K562 (cell line): ENCODE data around the gene SPDYE1. TPM values are rescaled to one million over a fixed set of nuclear protein-coding genes. Genes with fewer than 3 reads are reported as not detected.
"Not testable (repeated sequence)": the region's sequence is repeated elsewhere in the genome, so short reads cannot be mapped to it uniquely, and the experiment has no call there.

Experiments used
- ATAC-seq: fragments of 200-7000 bp; cut with Tn5 transposase; 3 replicates; pipeline ENCODE4 v1.9.1; 2020; ENCODE audit warnings: moderate library complexity
- BruUV-seq: library from RNA; stranded (reverse); fragments of 400-500 nt; replicated peaks from 2 replicates; lab custom pipeline; 2021; lab: Mats Ljungman, UMichigan
- CTCF ChIA-PET: fragments of 300-600 bp; formaldehyde crosslinking; extraction: SDS; loops from one replicate; lab custom pipeline; 2021; ENCODE audit warnings: low intra/inter-chr PET ratio; lab: Yijun Ruan, JAX
- POLR2A ChIA-PET: fragments of 300-600, 350-650 bp; sonication (Branson Sonifier 250); formaldehyde crosslinking; extraction: SDS; loops from one replicate; lab custom pipeline; 2021; ENCODE audit warnings: antibody characterized with exemption, inconsistent platforms; lab: Yijun Ruan, JAX
- DNase-seq, 4 experiments: peaks; one replicate each; pipeline versions ENCODE4 v3.0.0 to v3.0.0-alpha.2; 2011 to 2018; ENCODE audit warnings: low spot score in 3 of 4, mixed read lengths in 3 of 4; ENCODE audit errors: extremely low read depth in 1 of 4
- FAIRE-seq: peaks from 2 replicates; lab custom pipeline; 2011; peaks lifted over from hg19 to GRCh38; lab: Jason Lieb, UNC
- H2AFZ ChIP-seq: 2 replicates; pipeline ENCODE4 v1.6.0; 2011; ENCODE audit warnings: low read depth, low read length, control low read depth, inconsistent platforms
- H3K27ac ChIP-seq: fragments of 200-600 bp; 3 replicates; pipeline ENCODE4 v1.8.0; 2011; ENCODE audit warnings: low read depth, mild to moderate bottlenecking, control low read depth, inconsistent platforms, low read length, moderate library complexity, mixed read lengths; ENCODE audit errors: extremely low read depth
- H3K27me3 ChIP-seq, 2 experiments: fragments of 300-600 bp in 1 of 2; 2 replicates in 1 of 2; 3 replicates in 1 of 2; pipeline versions ENCODE4 v1.6.0 to v1.8.0; 2011; ENCODE audit warnings: inconsistent platforms in 2 of 2, low read length in 2 of 2, mild to moderate bottlenecking in 1 of 2, mixed read lengths in 1 of 2, moderate library complexity in 1 of 2; ENCODE audit not compliant: control insufficient read depth in 2 of 2, insufficient read depth in 2 of 2
- H3K36me3 ChIP-seq: fragments of 300-600 bp; 3 replicates; pipeline ENCODE4 v1.8.0; 2011; ENCODE audit warnings: mild to moderate bottlenecking, low read length, inconsistent platforms; ENCODE audit not compliant: control insufficient read depth, insufficient read depth
- H3K4me1 ChIP-seq, 2 experiments: fragments of 200-600 bp in 1 of 2; replicated peaks in 1 of 2; 2 replicates in 1 of 2; 3 replicates in 1 of 2; pipeline versions ENCODE4 v1.5.1 to v1.8.0; 2011; ENCODE audit warnings: inconsistent platforms in 2 of 2, low read length in 2 of 2, mild to moderate bottlenecking in 1 of 2, mixed read lengths in 1 of 2, moderate library complexity in 1 of 2; ENCODE audit not compliant: control insufficient read depth in 2 of 2, insufficient read depth in 2 of 2
- H3K4me2 ChIP-seq: 2 replicates; pipeline ENCODE4 v1.6.1; 2011; ENCODE audit warnings: low read length, control low read depth, inconsistent platforms, mixed read lengths; ENCODE audit not compliant: insufficient read depth
- H3K4me3 ChIP-seq: fragments of 200-600 bp; sonication (generic), shearing (Covaris generic); 2 replicates; pipeline ENCODE4 v1.5.1; 2016; ENCODE audit warnings: control low read depth, inconsistent platforms
- H3K79me2 ChIP-seq: fragments of 200-600 bp; 3 replicates; pipeline ENCODE4 v1.8.0; 2011; ENCODE audit warnings: low read length, inconsistent platforms; ENCODE audit not compliant: control insufficient read depth, insufficient read depth
- H3K9ac ChIP-seq, 2 experiments: 2 replicates each; pipeline versions ENCODE4 v1.6.0 to v1.6.1; 2011; ENCODE audit warnings: low read depth in 2 of 2, low read length in 2 of 2, control low read depth in 1 of 2, inconsistent platforms in 1 of 2, mild to moderate bottlenecking in 1 of 2, mixed read lengths in 1 of 2; ENCODE audit not compliant: insufficient read depth in 1 of 2
- H3K9me1 ChIP-seq: one replicate; pipeline ENCODE4 v1.6.0; 2011; ENCODE audit warnings: inconsistent platforms, mild to moderate bottlenecking, low read length, moderate library complexity; ENCODE audit not compliant: control insufficient read depth, insufficient read depth
- H3K9me3 ChIP-seq: replicated peaks from 2 replicates; pipeline ENCODE4 v1.5.1; 2011; ENCODE audit warnings: low read depth, low read length, inconsistent platforms; ENCODE audit not compliant: control insufficient read depth, insufficient read depth
- H4K20me1 ChIP-seq: replicated peaks from 2 replicates; pipeline ENCODE4 v1.6.1; 2011; ENCODE audit warnings: low read length, inconsistent platforms, mixed read lengths; ENCODE audit not compliant: control insufficient read depth, insufficient read depth
- CCNT2 ChIP-seq: IDR thresholded peaks from 2 replicates; pipeline ENCODE4 v1.6.1; 2011; ENCODE audit warnings: borderline replicate concordance, low read depth, mild to moderate bottlenecking, moderate library complexity, mixed read lengths, low read length; ENCODE audit not compliant: insufficient read length; ENCODE audit errors: extremely low read depth
- CXXC5 ChIP-seq: fragments of 250-450 bp; sonication (Bioruptor Pico); IDR thresholded peaks from 2 replicates; pipeline ENCODE4 v1.8.0; 2022; ENCODE audit warnings: inconsistent platforms, mild to moderate bottlenecking, moderate library complexity
- FIP1L1 ChIP-seq: fragments of 200-400 bp; formaldehyde crosslinking; IDR thresholded peaks from 2 replicates; pipeline ENCODE4 v1.6.1; 2018; ENCODE audit warnings: mild to moderate bottlenecking, low read depth, low read length; ENCODE audit not compliant: poor library complexity, severe bottlenecking
- MTA3 ChIP-seq: fragments of 450-650 bp; formaldehyde crosslinking; IDR thresholded peaks from 2 replicates; pipeline ENCODE4 v1.6.1; 2017; ENCODE audit warnings: mild to moderate bottlenecking, borderline replicate concordance
- PHF8 ChIP-seq: fragments of 200-600 bp; sonication (generic); IDR thresholded peaks from 2 replicates; pipeline ENCODE4 v1.6.1; 2012; ENCODE audit warnings: mixed run types, mild to moderate bottlenecking, inconsistent platforms, low read length, moderate library complexity, borderline replicate concordance
- SAFB ChIP-seq: fragments of 200-400 bp; formaldehyde crosslinking; IDR thresholded peaks from 2 replicates; pipeline ENCODE4 v1.6.1; 2017; ENCODE audit warnings: low read depth, low read length, borderline replicate concordance
- TAF7 ChIP-seq: fragments of 450-650 bp; IDR thresholded peaks from 2 replicates; pipeline ENCODE4 v1.6.1; 2016; ENCODE audit warnings: missing genetic modification characterization, missing compliant biosample characterization
- ZFX ChIP-seq: sonication (generic); formaldehyde crosslinking; IDR thresholded peaks from 2 replicates; pipeline ENCODE4 v1.8.0; 2022; ENCODE audit warnings: mild to moderate bottlenecking, missing genetic modification reagents, moderate library complexity
- WGBS: fragments of 100-300 bp; shearing (Covaris generic); methylation state at CpG from one replicate; pipeline ENCODE4 v1.1.6; 2016; ENCODE audit warnings: low coverage, mixed read lengths; ENCODE audit not compliant: insufficient coverage; ENCODE audit errors: missing lambda C conversion rate; 5-methylcytosine and 5-hydroxymethylcytosine counted together
- in situ Hi-C: fragments of 300-500 bp; cut with MboI; formaldehyde crosslinking; loops from 4 replicates; pipeline ENCODE4 v1.15.0; 2018; ENCODE audit warnings: inconsistent platforms, mixed read lengths
- intact Hi-C: fragments of 100-400 bp; cut with micrococcal nuclease; formaldehyde crosslinking; loops from 2 replicates; pipeline ENCODE4 v1.14.2; 2022
- polyA plus RNA-seq, 8 experiments: library from polyadenylated mRNA; depleted of rRNA in 4 of 8; stranded (reverse) in 5 of 8; unstranded in 3 of 8; fragments of >200 nt; fragmentation: Nextera tagmentation in 2 of 8; fragmentation: Illumina TruSeq in 1 of 8; extraction: Ambion mirVana in 2 of 8; extraction: Trizol in 1 of 8; gene quantifications; 2 replicates each; pipeline versions ENCODE4 v1.2.1 to v1.2.3, GENCODE V29; 2011 to 2014; ENCODE audit warnings: inconsistent platforms in 1 of 8, missing spikeins in 1 of 8
- total RNA-seq, 7 experiments: library from RNA; depleted of rRNA in 6 of 7; stranded (reverse); fragments of >200 nt in 6 of 7; fragmentation: Illumina TruSeq in 2 of 7; extraction: Trizol in 2 of 7; gene quantifications; 2 replicates each; pipeline versions ENCODE4 v1.2.1 to v1.2.3, GENCODE V29; 2011 to 2021; ENCODE audit warnings: low replicate concordance in 1 of 7
- TF ChIP-seq, protein P1 (sequence below), 2 experiments: fragments of 450-650 bp in 1 of 2; IDR thresholded peaks; 2 replicates each; pipeline ENCODE4 v1.6.1; 2011 to 2017; ENCODE audit warnings: low read depth in 2 of 2, antibody characterized with exemption in 1 of 2, borderline replicate concordance in 1 of 2, low read length in 1 of 2, mild to moderate bottlenecking in 1 of 2, mixed read lengths in 1 of 2; ENCODE audit not compliant: control insufficient read depth in 1 of 2

SPDYE1 gene
- total and polyA plus RNA-seq, 9 of the 15 experiments (the other 6 are each of a cell fraction or from before 2014, with no cell fraction given) = 0.04 to 0.10 TPM; not detected in 7

DNA sequence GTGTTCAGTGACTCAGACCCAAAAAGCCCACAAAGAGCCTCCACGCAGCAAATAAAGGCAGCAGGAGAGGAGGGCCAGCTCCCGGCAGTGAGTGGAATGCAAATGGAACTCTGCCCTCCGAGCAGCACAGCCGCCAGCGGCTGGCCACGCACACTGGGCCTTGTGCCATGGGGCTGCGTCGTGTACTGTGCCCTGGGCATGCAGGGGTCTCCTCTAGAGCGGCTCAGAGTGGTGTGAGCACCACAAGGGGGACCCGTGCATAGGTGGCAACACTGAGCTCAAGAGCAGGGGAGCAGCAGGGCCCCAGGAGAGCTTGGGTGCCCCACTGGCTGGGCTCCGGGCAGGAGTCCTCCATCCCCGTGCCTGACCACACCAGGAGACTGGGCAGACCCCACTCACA lies 17.4 kb downstream of the SPDYE1 start:
- POLR2A ChIA-PET, in situ Hi-C loops, DNase-seq, intact Hi-C loops, ATAC-seq, H3K36me3 ChIP-seq, FAIRE-seq, H4K20me1 ChIP-seq, H3K4me3 ChIP-seq, BruUV-seq, CTCF ChIA-PET, H3K4me2 ChIP-seq, H3K4me1 ChIP-seq, H3K27ac ChIP-seq, H3K9ac ChIP-seq, H3K79me2 ChIP-seq, H3K27me3 ChIP-seq, H3K9me1 ChIP-seq, H2AFZ ChIP-seq, H3K9me3 ChIP-seq: not testable (repeated sequence)
- WGBS = 96% methylated on average over 5 of the region's 12 CpGs

DNA sequence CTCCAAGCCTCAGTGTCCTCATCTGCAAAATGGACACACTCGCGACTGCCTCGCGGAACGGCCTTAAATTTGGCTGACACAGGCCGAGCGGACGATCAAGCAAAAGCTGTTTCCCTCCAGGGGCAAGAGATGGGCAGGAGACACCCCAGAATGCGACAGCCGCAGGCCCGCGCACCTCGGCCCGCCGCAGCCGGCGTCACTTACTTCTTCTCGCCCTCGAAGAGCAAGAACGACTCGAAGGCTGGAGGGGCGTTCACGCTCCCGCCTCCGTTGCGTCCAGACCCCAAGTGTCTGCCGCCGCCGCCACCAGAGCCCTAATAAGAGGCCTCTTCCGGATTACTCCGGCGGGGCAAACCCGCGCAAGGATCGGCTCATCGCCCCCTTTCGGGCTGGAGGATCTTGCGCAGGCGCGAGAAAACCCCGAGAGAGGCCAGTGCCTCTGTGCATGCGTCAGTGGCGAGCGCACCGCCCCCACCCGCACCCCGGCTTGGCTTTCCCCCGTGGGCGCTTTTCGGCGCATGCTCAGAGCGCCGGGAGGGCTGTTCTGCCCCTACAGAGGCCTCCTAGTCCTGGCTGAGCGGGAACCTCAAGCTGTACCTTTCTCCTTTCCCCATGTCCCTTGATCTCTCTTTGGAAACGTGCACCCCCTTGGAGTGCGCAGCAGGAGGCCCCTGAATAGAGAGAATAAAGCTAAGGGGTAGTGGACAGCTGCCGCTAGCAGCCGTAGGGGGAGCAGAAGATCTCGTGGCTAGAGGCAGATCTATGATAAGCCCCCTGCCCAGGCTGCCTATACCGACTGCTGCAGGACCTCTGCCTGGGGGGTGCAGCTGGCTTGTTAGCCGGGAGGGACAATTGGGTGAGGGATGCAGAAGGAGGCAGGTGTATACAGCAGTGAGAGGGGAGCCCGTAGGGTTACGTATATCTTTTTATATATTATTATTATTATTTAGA lies 21.4 kb downstream of the SPDYE1 start:
- in situ Hi-C loops, BruUV-seq, FAIRE-seq, intact Hi-C loops, H4K20me1 ChIP-seq, H3K27me3 ChIP-seq, H3K36me3 ChIP-seq, H3K79me2 ChIP-seq, H3K9me1 ChIP-seq, H3K9me3 ChIP-seq, H3K4me1 ChIP-seq: not testable (repeated sequence)
- peak; percentile 95 to 98 (median 96) for DNase-seq
- Histone ChIP-seq H3K27ac (peak overlapping the region; percentile 76), H3K4me2 (peak overlapping the region; percentile 84), H3K4me3 (peak overlapping the region; percentile 88), H3K9ac (peak overlapping the region; percentile 81 to 96), H2AFZ (peak overlapping the region; percentile 91)
- ChIA-PET POLR2A (interaction anchor here (0.6 to 0.7 kb wide), 2 partner anchors 69 to 281 kb away, joined by 3 to 4 read pairs; no protein-coding TSS in a partner anchor), CTCF (interaction anchor here (1.1 kb wide), 1 partner anchor 53 kb away, joined by 3 read pairs; no protein-coding TSS in a partner anchor)
- 1% methylated on average over 54 of the region's 63 CpGs for WGBS
- peak; percentile 98 for ATAC-seq
- peak; percentile 71; the same call in 1 of the 2 replicates for TF ChIP-seq MTA3
- TF ChIP-seq, protein P1, sequence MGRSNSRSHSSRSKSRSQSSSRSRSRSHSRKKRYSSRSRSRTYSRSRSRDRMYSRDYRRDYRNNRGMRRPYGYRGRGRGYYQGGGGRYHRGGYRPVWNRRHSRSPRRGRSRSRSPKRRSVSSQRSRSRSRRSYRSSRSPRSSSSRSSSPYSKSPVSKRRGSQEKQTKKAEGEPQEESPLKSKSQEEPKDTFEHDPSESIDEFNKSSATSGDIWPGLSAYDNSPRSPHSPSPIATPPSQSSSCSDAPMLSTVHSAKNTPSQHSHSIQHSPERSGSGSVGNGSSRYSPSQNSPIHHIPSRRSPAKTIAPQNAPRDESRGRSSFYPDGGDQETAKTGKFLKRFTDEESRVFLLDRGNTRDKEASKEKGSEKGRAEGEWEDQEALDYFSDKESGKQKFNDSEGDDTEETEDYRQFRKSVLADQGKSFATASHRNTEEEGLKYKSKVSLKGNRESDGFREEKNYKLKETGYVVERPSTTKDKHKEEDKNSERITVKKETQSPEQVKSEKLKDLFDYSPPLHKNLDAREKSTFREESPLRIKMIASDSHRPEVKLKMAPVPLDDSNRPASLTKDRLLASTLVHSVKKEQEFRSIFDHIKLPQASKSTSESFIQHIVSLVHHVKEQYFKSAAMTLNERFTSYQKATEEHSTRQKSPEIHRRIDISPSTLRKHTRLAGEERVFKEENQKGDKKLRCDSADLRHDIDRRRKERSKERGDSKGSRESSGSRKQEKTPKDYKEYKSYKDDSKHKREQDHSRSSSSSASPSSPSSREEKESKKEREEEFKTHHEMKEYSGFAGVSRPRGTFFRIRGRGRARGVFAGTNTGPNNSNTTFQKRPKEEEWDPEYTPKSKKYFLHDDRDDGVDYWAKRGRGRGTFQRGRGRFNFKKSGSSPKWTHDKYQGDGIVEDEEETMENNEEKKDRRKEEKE (IDR thresholded peaks at IDR 0.05; ENCODE audit: borderline replicate concordance in 1 of 2, control insufficient read depth in 1 of 2, low read depth in 2 of 2, low read length in 1 of 2) = peak in 1 of 2 experiments; percentile 52; a peak in 1 of 4 replicates
- TF ChIP-seq CCNT2 = peak; percentile 43
- peak; percentile 82 for TF ChIP-seq TAF7 (tag)
- TF ChIP-seq SAFB = peak; percentile 75
- TF ChIP-seq CXXC5 (CRISPR knock-in tag) = peak; percentile 90
- TF ChIP-seq PHF8 = peak; percentile 76; the same call in 1 of the 2 replicates
- peak; percentile 87 for TF ChIP-seq ZFX (CRISPR knock-in tag)
- TF ChIP-seq FIP1L1 = peak; percentile 52
